ENCODE measurements around the gene GNG14. TPM values are rescaled to one million over a fixed set of nuclear protein-coding genes. Genes with fewer than 3 reads are reported as not detected.
"Not testable (repeated sequence)": the region's sequence is repeated elsewhere in the genome, so short reads cannot be mapped to it uniquely, and the experiment has no call there.

The GNG14 gene
- total RNA-seq, 4 donors from 2014 or later = not detected

GRCh38 chr19:12721656-12722565 is 34.1 kb downstream of the GNG14 start:
- intact Hi-C loops (cut with DNase I; ENCODE audit: low total_unique reads) = no loop called here
- TF ChIP-seq CTCF (IDR thresholded peaks at IDR 0.05) = no peak
- TF ChIP-seq POLR2A (IDR thresholded peaks at IDR 0.05) = no peak
- Histone ChIP-seq H3K4me3 (peak overlapping the region; percentile 71 to 86), H3K9me3 (no peaks in the 10 kb centered on the region), H3K27ac (peak overlapping the region; percentile 98), H3K27me3 (no peaks in the 10 kb centered on the region), H3K4me1 (peaks cover 4 to 5% of the 10 kb centered on the region in 2 donors), H3K36me3 (no peaks in the 10 kb centered on the region)
- peak; percentile 70 to 75 for DNase-seq

GRCh38 chr19:12722566-12723380 is 35.0 kb downstream of the GNG14 start:
- Histone ChIP-seq H3K9me3 (no peaks in the 10 kb centered on the region), H3K36me3 (no peaks in the 10 kb centered on the region), H3K27ac (peak overlapping the region; percentile 98), H3K27me3 (no peaks in the 10 kb centered on the region), H3K4me1 (peaks cover 4 to 5% of the 10 kb centered on the region in 2 donors), H3K4me3 (peak overlapping the region; percentile 71 to 86)
- intact Hi-C loops (cut with DNase I; ENCODE audit: low total_unique reads) = no loop called here
- peak in 1 of 4 experiments; percentile 23 for TF ChIP-seq CTCF (IDR thresholded peaks at IDR 0.05)
- TF ChIP-seq POLR2A (IDR thresholded peaks at IDR 0.05) = peak in 1 of 2 donors; percentile 42
- DNase-seq = peak; percentile 94 to 99

- DNase-seq = no peak
- Histone ChIP-seq H3K27ac (peak overlapping the region; percentile 98), H3K4me3 (peak overlapping the region; percentile 71 to 86), H3K27me3 (no peaks in the 10 kb centered on the region), H3K36me3 (no peaks in the 10 kb centered on the region), H3K9me3 (no peaks in the 10 kb centered on the region), H3K4me1 (peaks cover 4 to 5% of the 10 kb centered on the region in 2 donors)
- TF ChIP-seq CTCF (IDR thresholded peaks at IDR 0.05) (no peak), POLR2A (IDR thresholded peaks at IDR 0.05) (no peak)
- intact Hi-C loops (cut with DNase I; ENCODE audit: low total_unique reads) = no loop called here
Measured at GRCh38 chr19:12723381-12723640, 35.5 kb downstream of the GNG14 start.

GRCh38 chr19:12723641-12724426 is 36.0 kb downstream of the GNG14 start, which contains the start of gene TNPO2:
TSS of gene TNPO2 (minus strand) at chr19:12723932. CDS start at chr19:12720977, 2,955 bp downstream.
- Histone ChIP-seq H3K9me3 (no peaks in the 10 kb centered on the region), H3K27me3 (no peaks in the 10 kb centered on the region), H3K27ac (peak within 1 kb of the TSS; percentile 98), H3K4me3 (peak within 1 kb of the TSS; percentile 71 to 86), H3K4me1 (peaks cover 4 to 5% of the 10 kb centered on the region in 2 donors), H3K36me3 (no peaks in the 10 kb centered on the region)
- peak; percentile 46 to 55 for DNase-seq
- no peak for TF ChIP-seq POLR2A (IDR thresholded peaks at IDR 0.05)
- intact Hi-C loops (cut with DNase I; ENCODE audit: low total_unique reads) = no loop called here

- H3K4me1 ChIP-seq; H3K27ac ChIP-seq; H3K36me3 ChIP-seq; intact Hi-C loops (cut with DNase I; ENCODE audit: low total_unique reads); H3K9me3 ChIP-seq; DNase-seq; H3K4me3 ChIP-seq; H3K27me3 ChIP-seq: not testable (repeated sequence)
Measured at GRCh38 chr19:12725612-12726011, 37.8 kb downstream of the GNG14 start.
